K562 (cell line): ENCODE data around the gene FLRT1. TPM values are rescaled to one million over a fixed set of nuclear protein-coding genes. Genes with fewer than 3 reads are reported as not detected.

Experiments used
- ATAC-seq: fragments of 200-7000 bp; cut with Tn5 transposase; 3 replicates; pipeline ENCODE4 v1.9.1; 2020; ENCODE audit warnings: moderate library complexity
- BruUV-seq: library from RNA; stranded (reverse); fragments of 400-500 nt; replicated peaks from 2 replicates; lab custom pipeline; 2021; lab: Mats Ljungman, UMichigan
- CTCF ChIA-PET: fragments of 300-600 bp; formaldehyde crosslinking; extraction: SDS; loops from one replicate; lab custom pipeline; 2021; ENCODE audit warnings: low intra/inter-chr PET ratio; lab: Yijun Ruan, JAX
- POLR2A ChIA-PET: fragments of 300-600, 350-650 bp; sonication (Branson Sonifier 250); formaldehyde crosslinking; extraction: SDS; loops from one replicate; lab custom pipeline; 2021; ENCODE audit warnings: antibody characterized with exemption, inconsistent platforms; lab: Yijun Ruan, JAX
- DNase-seq, 4 experiments: peaks; one replicate each; pipeline versions ENCODE4 v3.0.0 to v3.0.0-alpha.2; 2011 to 2018; ENCODE audit warnings: low spot score in 3 of 4, mixed read lengths in 3 of 4; ENCODE audit errors: extremely low read depth in 1 of 4
- FAIRE-seq: peaks from 2 replicates; lab custom pipeline; 2011; peaks lifted over from hg19 to GRCh38; lab: Jason Lieb, UNC
- H2AFZ ChIP-seq: 2 replicates; pipeline ENCODE4 v1.6.0; 2011; ENCODE audit warnings: low read depth, low read length, control low read depth, inconsistent platforms
- H3K27ac ChIP-seq: fragments of 200-600 bp; 3 replicates; pipeline ENCODE4 v1.8.0; 2011; ENCODE audit warnings: low read depth, mild to moderate bottlenecking, control low read depth, inconsistent platforms, low read length, moderate library complexity, mixed read lengths; ENCODE audit errors: extremely low read depth
- H3K27me3 ChIP-seq, 2 experiments: fragments of 300-600 bp in 1 of 2; 2 replicates in 1 of 2; 3 replicates in 1 of 2; pipeline versions ENCODE4 v1.6.0 to v1.8.0; 2011; ENCODE audit warnings: inconsistent platforms in 2 of 2, low read length in 2 of 2, mild to moderate bottlenecking in 1 of 2, mixed read lengths in 1 of 2, moderate library complexity in 1 of 2; ENCODE audit not compliant: control insufficient read depth in 2 of 2, insufficient read depth in 2 of 2
- H3K36me3 ChIP-seq: fragments of 300-600 bp; 3 replicates; pipeline ENCODE4 v1.8.0; 2011; ENCODE audit warnings: mild to moderate bottlenecking, low read length, inconsistent platforms; ENCODE audit not compliant: control insufficient read depth, insufficient read depth
- H3K4me1 ChIP-seq, 2 experiments: fragments of 200-600 bp in 1 of 2; replicated peaks in 1 of 2; 2 replicates in 1 of 2; 3 replicates in 1 of 2; pipeline versions ENCODE4 v1.5.1 to v1.8.0; 2011; ENCODE audit warnings: inconsistent platforms in 2 of 2, low read length in 2 of 2, mild to moderate bottlenecking in 1 of 2, mixed read lengths in 1 of 2, moderate library complexity in 1 of 2; ENCODE audit not compliant: control insufficient read depth in 2 of 2, insufficient read depth in 2 of 2
- H3K4me2 ChIP-seq: 2 replicates; pipeline ENCODE4 v1.6.1; 2011; ENCODE audit warnings: low read length, control low read depth, inconsistent platforms, mixed read lengths; ENCODE audit not compliant: insufficient read depth
- H3K4me3 ChIP-seq: fragments of 200-600 bp; sonication (generic), shearing (Covaris generic); 2 replicates; pipeline ENCODE4 v1.5.1; 2016; ENCODE audit warnings: control low read depth, inconsistent platforms
- H3K79me2 ChIP-seq: fragments of 200-600 bp; 3 replicates; pipeline ENCODE4 v1.8.0; 2011; ENCODE audit warnings: low read length, inconsistent platforms; ENCODE audit not compliant: control insufficient read depth, insufficient read depth
- H3K9ac ChIP-seq, 2 experiments: 2 replicates each; pipeline versions ENCODE4 v1.6.0 to v1.6.1; 2011; ENCODE audit warnings: low read depth in 2 of 2, low read length in 2 of 2, control low read depth in 1 of 2, inconsistent platforms in 1 of 2, mild to moderate bottlenecking in 1 of 2, mixed read lengths in 1 of 2; ENCODE audit not compliant: insufficient read depth in 1 of 2
- H3K9me1 ChIP-seq: one replicate; pipeline ENCODE4 v1.6.0; 2011; ENCODE audit warnings: inconsistent platforms, mild to moderate bottlenecking, low read length, moderate library complexity; ENCODE audit not compliant: control insufficient read depth, insufficient read depth
- H3K9me3 ChIP-seq: replicated peaks from 2 replicates; pipeline ENCODE4 v1.5.1; 2011; ENCODE audit warnings: low read depth, low read length, inconsistent platforms; ENCODE audit not compliant: control insufficient read depth, insufficient read depth
- H4K20me1 ChIP-seq: replicated peaks from 2 replicates; pipeline ENCODE4 v1.6.1; 2011; ENCODE audit warnings: low read length, inconsistent platforms, mixed read lengths; ENCODE audit not compliant: control insufficient read depth, insufficient read depth
- ARID3B ChIP-seq: fragments of 250-450 bp; sonication (Bioruptor Pico); IDR thresholded peaks from 2 replicates; pipeline ENCODE4 v1.4.0; 2020; ENCODE audit warnings: borderline replicate concordance
- ATF7 ChIP-seq: fragments of 450-650 bp; IDR thresholded peaks from 2 replicates; pipeline ENCODE4 v1.7.1; 2014; ENCODE audit warnings: mild to moderate bottlenecking, moderate library complexity
- CREB1 ChIP-seq, 2 experiments: sonication (generic) in 1 of 2; formaldehyde crosslinking in 1 of 2; IDR thresholded peaks; 2 replicates each; pipeline versions ENCODE4 v1.6.1 to v1.8.0; 2012 to 2022; ENCODE audit warnings: inconsistent platforms in 1 of 2, mild to moderate bottlenecking in 1 of 2, missing genetic modification reagents in 1 of 2, moderate library complexity in 1 of 2
- ELF4 ChIP-seq: fragments of 450-650 bp; formaldehyde crosslinking; IDR thresholded peaks from 2 replicates; pipeline ENCODE4 v1.4.0; 2022; ENCODE audit warnings: missing genetic modification characterization
- FOXA3 ChIP-seq, 2 experiments: fragments of 450-650 bp in 1 of 2; sonication (generic) in 1 of 2; formaldehyde crosslinking; IDR thresholded peaks in 1 of 2; conservative IDR thresholded peaks in 1 of 2; 2 replicates each; pipeline versions ENCODE4 v1.4.0 to v1.8.0; 2020 to 2022; ENCODE audit warnings: mild to moderate bottlenecking in 2 of 2, missing genetic modification reagents in 1 of 2
- HDAC6 ChIP-seq: IDR thresholded peaks from 2 replicates; pipeline ENCODE4 v1.6.1; 2012; ENCODE audit warnings: low read depth, mild to moderate bottlenecking, control low read depth, inconsistent platforms, low read length, moderate library complexity
- HMBOX1 ChIP-seq: sonication (generic); IDR thresholded peaks from 2 replicates; pipeline ENCODE4 v1.6.1; 2016
- RERE ChIP-seq: sonication (generic); formaldehyde crosslinking; IDR thresholded peaks from 2 replicates; pipeline ENCODE4 v1.8.0; 2023; ENCODE audit warnings: missing genetic modification reagents, mild to moderate bottlenecking, borderline replicate concordance
- SETDB1 ChIP-seq: IDR thresholded peaks from one replicate; pipeline ENCODE4 v1.6.1; 2012; ENCODE audit warnings: low read length, control low read depth, inconsistent platforms
- SMARCA5 ChIP-seq: fragments of 450-650 bp; IDR thresholded peaks from 2 replicates; pipeline ENCODE4 v1.6.1; 2016
- SRF ChIP-seq, 2 experiments: fragments of 250-450, 450-650 bp in 1 of 2; sonication (Bioruptor Pico) in 1 of 2; sonication (generic) in 1 of 2; formaldehyde crosslinking; IDR thresholded peaks; 2 replicates each; pipeline versions ENCODE4 v1.5.0 to v1.5.1; 2020 to 2022; ENCODE audit warnings: mild to moderate bottlenecking in 1 of 2, missing genetic modification reagents in 1 of 2
- TAF9B ChIP-seq: fragments of 450-650 bp; IDR thresholded peaks from 2 replicates; pipeline ENCODE4 v1.6.1; 2018; ENCODE audit warnings: mild to moderate bottlenecking; ENCODE audit not compliant: partially characterized antibody
- ZBED1 ChIP-seq: IDR thresholded peaks from 2 replicates; pipeline ENCODE4 v1.6.1; 2014
- ZKSCAN8 ChIP-seq: fragments of 200-800 bp; sonication (Bioruptor generic); IDR thresholded peaks from 2 replicates; pipeline ENCODE4 v1.6.1; 2016; ENCODE audit warnings: missing genetic modification characterization, missing compliant biosample characterization
- ZNF140 ChIP-seq: fragments of 250-450 bp; sonication (Bioruptor Pico); IDR thresholded peaks from 2 replicates; pipeline ENCODE4 v1.8.0; 2021; ENCODE audit warnings: moderate library complexity, mild to moderate bottlenecking, inconsistent platforms
- ZNF143 ChIP-seq: sonication (generic); formaldehyde crosslinking; IDR thresholded peaks from 2 replicates; pipeline ENCODE4 v1.9.0; 2022; ENCODE audit warnings: mild to moderate bottlenecking, missing genetic modification reagents
- ZNF23 ChIP-seq: fragments of 250-450 bp; sonication (Bioruptor Pico); IDR thresholded peaks from 2 replicates; pipeline ENCODE4 v1.4.0; 2020; ENCODE audit warnings: mild to moderate bottlenecking
- WGBS: fragments of 100-300 bp; shearing (Covaris generic); methylation state at CpG from one replicate; pipeline ENCODE4 v1.1.6; 2016; ENCODE audit warnings: low coverage, mixed read lengths; ENCODE audit not compliant: insufficient coverage; ENCODE audit errors: missing lambda C conversion rate; 5-methylcytosine and 5-hydroxymethylcytosine counted together
- in situ Hi-C: fragments of 300-500 bp; cut with MboI; formaldehyde crosslinking; loops from 4 replicates; pipeline ENCODE4 v1.15.0; 2018; ENCODE audit warnings: inconsistent platforms, mixed read lengths
- intact Hi-C: fragments of 100-400 bp; cut with micrococcal nuclease; formaldehyde crosslinking; loops from 2 replicates; pipeline ENCODE4 v1.14.2; 2022
- polyA plus RNA-seq, 8 experiments: library from polyadenylated mRNA; depleted of rRNA in 4 of 8; stranded (reverse) in 5 of 8; unstranded in 3 of 8; fragments of >200 nt; fragmentation: Nextera tagmentation in 2 of 8; fragmentation: Illumina TruSeq in 1 of 8; extraction: Ambion mirVana in 2 of 8; extraction: Trizol in 1 of 8; gene quantifications; 2 replicates each; pipeline versions ENCODE4 v1.2.1 to v1.2.3, GENCODE V29; 2011 to 2014; ENCODE audit warnings: inconsistent platforms in 1 of 8, missing spikeins in 1 of 8
- total RNA-seq, 7 experiments: library from RNA; depleted of rRNA in 6 of 7; stranded (reverse); fragments of >200 nt in 6 of 7; fragmentation: Illumina TruSeq in 2 of 7; extraction: Trizol in 2 of 7; gene quantifications; 2 replicates each; pipeline versions ENCODE4 v1.2.1 to v1.2.3, GENCODE V29; 2011 to 2021; ENCODE audit warnings: low replicate concordance in 1 of 7

The FLRT1 gene
- total and polyA plus RNA-seq, 9 of the 15 experiments (the other 6 are each of a cell fraction or from before 2014, with no cell fraction given): not detected

DNA sequence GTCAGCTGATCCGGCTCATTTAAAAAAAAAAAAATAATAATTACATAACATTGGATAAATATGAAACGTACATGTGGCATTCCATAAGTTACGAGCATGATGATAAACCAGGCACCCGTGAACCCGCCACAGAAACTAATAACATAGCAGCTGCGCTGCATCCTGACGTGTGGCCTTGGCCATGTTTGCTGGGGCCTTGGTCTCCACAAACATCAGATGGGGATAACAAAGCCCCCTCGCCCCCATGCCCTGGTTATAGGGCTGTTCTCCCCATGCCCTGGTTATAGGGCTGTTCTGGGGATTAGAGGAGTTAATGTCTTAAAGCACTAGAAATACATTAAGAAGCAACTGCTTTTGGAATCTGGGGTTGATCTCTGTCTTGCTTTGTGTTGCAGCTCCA is 36.7 kb downstream of the FLRT1 start:
- ChIA-PET POLR2A (no interaction called here), CTCF (no interaction called here)
- Histone ChIP-seq H3K9me1 (no peaks in the 10 kb centered on the region), H3K27me3 (no peaks in the 10 kb centered on the region), H3K9me3 (no peaks in the 10 kb centered on the region), H3K27ac (no peak overlapping the region), H3K4me2 (no peak overlapping the region), H3K9ac (no peak overlapping the region), H3K79me2 (no peaks in the 10 kb centered on the region), H3K36me3 (no peaks in the 10 kb centered on the region), H4K20me1 (peaks cover 31% of the 10 kb centered on the region), H3K4me1 (peaks cover 6 to 37% of the 10 kb centered on the region in 2 experiments; a peak in 4 of 5 replicates), H3K4me3 (no peak overlapping the region), H2AFZ (no peak overlapping the region)
- in situ Hi-C loops (no loop called here), intact Hi-C loops (no loop called here)
- DNase-seq (no peak), FAIRE-seq (no peak), ATAC-seq (no peak)
- TF ChIP-seq ZNF143 (CRISPR knock-in tag) (no peak), RERE (no peak), FOXA3 (CRISPR knock-in tag; conservative IDR thresholded peaks at IDR 0.05 in 1 of 2, IDR thresholded peaks at IDR 0.05 in 1 of 2) (no peak), ZNF140 (no peak), SETDB1 (no peak), ZBED1 (no peak), TAF9B (no peak), SMARCA5 (no peak), ARID3B (CRISPR knock-in tag) (no peak), ATF7 (no peak), ZNF23 (CRISPR knock-in tag) (no peak), ELF4 (CRISPR knock-in tag) (no peak), ZKSCAN8 (CRISPR knock-in tag) (no peak), HDAC6 (no peak), CREB1 (IDR thresholded peaks at IDR 0.05) (no peak), CREB1 (CRISPR knock-in tag; IDR thresholded peaks at IDR 0.05) (no peak), HMBOX1 (no peak), SRF (CRISPR knock-in tag; IDR thresholded peaks at IDR 0.05) (no peak)
- 72% methylated on average over 8 of the region's 8 CpGs for WGBS
- no TSS peak for BruUV-seq
